ENCODE data around the gene CDH5. TPM values are rescaled to one million over a fixed set of nuclear protein-coding genes. Genes with fewer than 3 reads are reported as not detected.
A peak's percentile ranks its signal among the peaks of the same experiment; 100 is the strongest.
"Not testable (repeated sequence)": the region's sequence is repeated elsewhere in the genome, so short reads cannot be mapped to it uniquely, and the experiment has no call there.

The CDH5 gene, protein sequence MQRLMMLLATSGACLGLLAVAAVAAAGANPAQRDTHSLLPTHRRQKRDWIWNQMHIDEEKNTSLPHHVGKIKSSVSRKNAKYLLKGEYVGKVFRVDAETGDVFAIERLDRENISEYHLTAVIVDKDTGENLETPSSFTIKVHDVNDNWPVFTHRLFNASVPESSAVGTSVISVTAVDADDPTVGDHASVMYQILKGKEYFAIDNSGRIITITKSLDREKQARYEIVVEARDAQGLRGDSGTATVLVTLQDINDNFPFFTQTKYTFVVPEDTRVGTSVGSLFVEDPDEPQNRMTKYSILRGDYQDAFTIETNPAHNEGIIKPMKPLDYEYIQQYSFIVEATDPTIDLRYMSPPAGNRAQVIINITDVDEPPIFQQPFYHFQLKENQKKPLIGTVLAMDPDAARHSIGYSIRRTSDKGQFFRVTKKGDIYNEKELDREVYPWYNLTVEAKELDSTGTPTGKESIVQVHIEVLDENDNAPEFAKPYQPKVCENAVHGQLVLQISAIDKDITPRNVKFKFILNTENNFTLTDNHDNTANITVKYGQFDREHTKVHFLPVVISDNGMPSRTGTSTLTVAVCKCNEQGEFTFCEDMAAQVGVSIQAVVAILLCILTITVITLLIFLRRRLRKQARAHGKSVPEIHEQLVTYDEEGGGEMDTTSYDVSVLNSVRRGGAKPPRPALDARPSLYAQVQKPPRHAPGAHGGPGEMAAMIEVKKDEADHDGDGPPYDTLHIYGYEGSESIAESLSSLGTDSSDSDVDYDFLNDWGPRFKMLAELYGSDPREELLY
- total RNA-seq (ENCODE audit: insufficient read depth, low replicate concordance) = 12.5 TPM

DNA sequence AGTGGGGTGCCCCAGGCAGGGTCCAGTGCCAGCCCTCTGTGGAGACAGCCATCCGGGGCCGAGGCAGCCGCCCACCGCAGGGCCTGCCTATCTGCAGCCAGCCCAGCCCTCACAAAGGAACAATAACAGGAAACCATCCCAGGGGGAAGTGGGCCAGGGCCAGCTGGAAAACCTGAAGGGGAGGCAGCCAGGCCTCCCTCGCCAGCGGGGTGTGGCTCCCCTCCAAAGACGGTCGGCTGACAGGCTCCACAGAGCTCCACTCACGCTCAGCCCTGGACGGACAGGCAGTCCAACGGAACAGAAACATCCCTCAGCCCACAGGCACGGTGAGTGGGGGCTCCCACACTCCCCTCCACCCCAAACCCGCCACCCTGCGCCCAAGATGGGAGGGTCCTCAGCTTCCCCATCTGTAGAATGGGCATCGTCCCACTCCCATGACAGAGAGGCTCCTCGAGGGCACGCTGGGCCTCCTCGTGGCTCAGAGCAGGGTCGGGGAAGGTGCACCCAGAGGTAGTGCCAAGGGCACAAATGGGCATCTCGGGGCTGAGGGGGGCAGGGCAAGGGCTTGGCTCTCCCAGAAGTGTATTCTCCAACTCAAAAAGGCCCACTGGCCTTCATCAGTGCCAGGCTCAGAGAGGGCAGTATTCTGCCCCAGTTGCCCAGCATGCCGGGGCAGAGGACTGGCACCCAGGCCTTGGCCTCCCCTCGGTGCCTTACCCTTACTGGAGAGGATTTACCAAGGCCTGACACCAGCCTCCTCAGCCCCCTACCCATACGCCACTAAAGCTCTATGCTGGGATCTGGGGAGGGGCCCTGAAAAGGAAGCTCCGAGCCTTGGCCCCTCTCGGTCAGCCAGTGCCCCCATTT, at the start of gene CDH5:
TSS of gene CDH5 (plus strand) at position 259 of the 867 bp plus-strand sequence. CDS start 12,647 bp downstream, outside the sequence.
- no peak for DNase-seq (ENCODE audit: low spot score)

GRCh38 chr16:66318505-66318904, 48.0 kb upstream of the CDH5 start:
- DNase-seq (ENCODE audit: low spot score) = no peak

DNA sequence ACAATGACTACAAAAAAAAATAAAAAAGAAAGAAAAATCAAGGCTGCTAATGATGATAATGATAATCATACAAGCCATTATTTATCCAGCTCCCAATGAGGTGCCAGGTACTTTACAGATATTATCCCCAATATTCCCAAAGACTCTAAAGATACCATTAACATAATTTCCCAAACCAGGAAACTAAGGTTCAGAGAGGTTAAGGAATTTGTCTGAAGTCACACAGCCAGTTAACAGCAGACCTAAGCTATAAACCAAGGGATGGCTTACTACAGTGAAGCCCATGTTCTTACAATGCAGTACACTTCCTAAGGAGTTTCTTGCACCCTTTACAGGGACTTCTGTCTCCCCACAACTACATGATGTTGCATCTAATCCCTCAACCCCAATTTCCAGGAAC, 45.7 kb upstream of the CDH5 start:
- DNase-seq (ENCODE audit: low spot score) = no peak

- DNase-seq (ENCODE audit: low spot score) = no peak
Measured at GRCh38 chr16:66322174-66322573, 44.3 kb upstream of the CDH5 start.

DNA sequence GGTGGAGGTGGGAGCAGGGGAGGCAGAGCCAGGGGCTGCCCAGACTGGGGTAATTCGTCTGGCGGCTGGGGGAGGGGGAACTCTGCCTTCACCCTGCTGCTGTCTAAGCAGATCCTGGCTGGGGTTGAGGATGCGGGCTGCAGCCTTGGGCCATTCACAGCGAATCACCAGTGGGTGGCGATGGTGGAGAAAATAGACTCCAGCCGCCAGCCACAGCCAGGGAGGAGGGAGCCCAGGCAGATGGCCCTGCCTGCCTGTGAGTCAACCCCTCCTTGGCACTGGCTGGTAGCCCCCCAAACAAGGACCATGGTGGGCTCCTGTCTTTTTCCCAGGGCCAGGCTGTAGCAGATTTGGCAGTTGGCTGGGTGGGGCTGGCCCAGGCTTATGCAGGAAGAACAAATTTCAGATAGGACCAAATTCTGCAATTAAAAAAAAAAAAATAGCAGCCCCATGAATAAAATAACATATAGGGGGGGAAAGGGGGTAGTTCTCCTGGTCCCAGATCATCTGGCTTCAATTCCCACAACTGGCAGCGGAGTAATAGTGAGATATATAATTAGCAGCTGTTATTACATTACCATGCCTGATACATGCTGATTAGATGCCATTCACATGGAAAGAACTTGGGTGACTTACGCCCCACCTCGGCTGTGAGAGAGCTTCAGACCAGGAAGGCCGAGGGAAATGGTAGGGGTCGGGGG, 41.5 kb upstream of the CDH5 start:
- DNase-seq (ENCODE audit: low spot score) = no peak

DNA sequence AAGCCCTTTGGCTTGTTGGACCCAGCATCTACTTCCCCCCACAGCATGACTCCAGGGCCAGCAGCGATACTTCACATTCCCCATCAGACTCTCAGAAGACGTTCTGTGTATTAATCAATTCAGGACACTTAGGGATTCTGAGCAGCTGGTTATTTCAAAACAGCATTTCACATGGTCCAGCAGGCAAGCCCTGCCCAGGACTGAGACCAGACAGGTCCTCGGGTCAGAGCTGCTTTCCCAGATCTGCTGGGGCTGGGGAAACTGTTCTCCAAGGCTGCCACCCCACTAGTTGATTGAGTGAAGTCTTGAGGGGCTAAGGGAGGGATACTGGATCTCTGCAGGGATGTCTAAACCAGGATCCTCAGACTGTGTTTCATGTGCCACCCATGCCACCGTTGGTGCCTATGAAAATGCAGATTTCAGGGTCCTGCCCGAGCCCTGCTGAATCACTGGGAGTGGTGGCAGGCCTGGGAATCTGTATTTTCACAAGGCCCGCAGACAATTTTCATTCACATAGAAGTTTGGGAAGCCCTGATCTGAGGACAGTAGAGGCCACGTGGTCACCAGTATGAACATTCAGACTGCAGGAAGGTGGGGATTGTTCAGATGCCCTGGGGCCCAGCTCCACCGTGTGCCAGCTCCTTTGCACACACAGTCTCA, 40.6 kb upstream of the CDH5 start:
- DNase-seq (ENCODE audit: low spot score) = no peak

- DNase-seq (ENCODE audit: low spot score) = no peak
Measured at GRCh38 chr16:66326991-66327513, 39.4 kb upstream of the CDH5 start.

DNA sequence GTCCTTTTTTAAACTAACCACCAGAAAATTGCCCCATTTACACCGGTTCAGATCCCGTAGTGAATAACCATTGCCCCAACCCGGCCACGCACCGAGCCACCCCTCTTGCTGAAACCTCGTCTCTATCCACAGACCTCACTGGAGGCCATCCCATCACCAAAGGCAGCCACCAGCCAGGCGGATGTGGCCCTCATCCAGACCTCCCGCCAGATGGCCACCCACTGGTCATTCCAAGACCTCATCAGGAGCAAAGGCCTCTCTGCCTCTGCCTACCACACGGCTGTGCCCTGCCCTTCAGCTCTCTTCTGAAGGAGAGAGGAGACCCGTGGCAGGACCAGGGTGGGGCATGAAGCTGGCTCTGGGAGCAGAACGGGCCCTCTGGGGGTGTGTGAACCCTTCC, 38.2 kb upstream of the CDH5 start:
- DNase-seq (ENCODE audit: low spot score) = no peak

- DNase-seq (ENCODE audit: low spot score) = not testable (repeated sequence)
Measured at GRCh38 chr16:66331464-66331863, 35.0 kb upstream of the CDH5 start.

GRCh38 chr16:66332634-66333610, 33.6 kb upstream of the CDH5 start:
- no peak for DNase-seq (ENCODE audit: low spot score)

DNA sequence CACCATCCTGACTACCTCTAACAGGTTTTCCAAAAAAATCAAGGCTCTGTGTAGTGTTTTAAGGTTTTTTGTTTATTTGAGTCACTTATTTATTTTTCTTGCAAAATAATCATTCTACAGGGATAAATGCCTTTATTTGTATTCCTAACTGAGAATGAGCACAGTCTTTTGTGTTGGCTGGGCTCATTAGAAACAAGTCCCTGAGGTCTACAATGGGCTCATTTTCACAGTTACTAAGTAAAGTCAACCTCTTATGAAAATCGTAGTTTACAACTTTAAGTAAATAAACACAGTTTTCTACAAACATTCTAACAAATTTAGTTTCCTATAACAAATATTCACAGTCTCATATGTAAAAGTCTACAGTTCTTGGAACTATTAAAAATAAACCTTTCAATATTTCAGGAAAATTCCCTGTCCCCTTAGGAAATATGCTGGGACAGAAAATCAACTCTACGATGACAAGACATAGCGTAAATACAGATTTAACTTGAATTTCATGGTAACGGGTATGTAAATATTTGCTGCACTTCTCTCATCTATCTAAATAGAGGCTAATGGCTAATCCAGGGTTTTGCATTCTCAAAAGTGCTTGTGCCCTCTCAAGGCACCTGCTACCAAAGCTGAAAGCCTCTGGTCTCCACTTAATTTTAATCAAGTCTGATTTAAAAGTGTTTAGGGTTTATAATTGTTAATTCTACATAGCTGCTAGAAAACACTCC, 31.5 kb upstream of the CDH5 start:
- no peak for DNase-seq (ENCODE audit: low spot score)

GRCh38 chr16:66335704-66336329, 30.7 kb upstream of the CDH5 start:
- DNase-seq (ENCODE audit: low spot score) = peak; percentile 56

GRCh38 chr16:66337463-66338188, 28.9 kb upstream of the CDH5 start:
- no peak for DNase-seq (ENCODE audit: low spot score)

- DNase-seq (ENCODE audit: low spot score) = no peak
Measured at GRCh38 chr16:66342294-66342900, 24.1 kb upstream of the CDH5 start.

- peak; percentile 47 for DNase-seq (ENCODE audit: low spot score)
Measured at GRCh38 chr16:66344533-66345145, 21.9 kb upstream of the CDH5 start.

GRCh38 chr16:66346221-66346620, 20.3 kb upstream of the CDH5 start:
- no peak for DNase-seq (ENCODE audit: low spot score)
